PFSK-1 (cell line): ENCODE data around the gene DOC2B.

Experiments
- POLR2AphosphoS5 ChIP-seq: IDR thresholded peaks from 2 replicates; pipeline ENCODE4 v1.6.1; 2012; ENCODE audit warnings: low read depth, mild to moderate bottlenecking, control low read depth, low read length, moderate library complexity
- REST ChIP-seq, 2 experiments: IDR thresholded peaks; 2 replicates each; pipeline versions ENCODE4 v1.6.1 to v1.8.0; 2011 to 2012; ENCODE audit warnings: low read depth in 2 of 2, low read length in 2 of 2, control low read depth in 1 of 2, inconsistent platforms in 1 of 2, mild to moderate bottlenecking in 1 of 2, moderate library complexity in 1 of 2; ENCODE audit not compliant: insufficient read depth in 1 of 2

GRCh38 chr17:187130-187529 lies 5.7 kb upstream of the DOC2B start:
- TF ChIP-seq POLR2AphosphoS5 (no peak), REST (IDR thresholded peaks at IDR 0.05; ENCODE audit: insufficient read depth in 1 of 2, low read depth in 2 of 2, low read length in 2 of 2) (no peak)
